Islet of Langerhans (tissue), 1 donor: ENCODE measurements around the gene CCDC87.
A peak's percentile ranks its signal among the peaks of the same experiment; 100 is the strongest.
"Not testable (repeated sequence)": the region's sequence is repeated elsewhere in the genome, so short reads cannot be mapped to it uniquely, and the experiment has no call there.

ENCODE experiments used
- FAIRE-seq: peaks from one replicate; lab custom pipeline; 2011; peaks lifted over from hg19 to GRCh38; lab: Jason Lieb, UNC

CCDC87 gene

DNA sequence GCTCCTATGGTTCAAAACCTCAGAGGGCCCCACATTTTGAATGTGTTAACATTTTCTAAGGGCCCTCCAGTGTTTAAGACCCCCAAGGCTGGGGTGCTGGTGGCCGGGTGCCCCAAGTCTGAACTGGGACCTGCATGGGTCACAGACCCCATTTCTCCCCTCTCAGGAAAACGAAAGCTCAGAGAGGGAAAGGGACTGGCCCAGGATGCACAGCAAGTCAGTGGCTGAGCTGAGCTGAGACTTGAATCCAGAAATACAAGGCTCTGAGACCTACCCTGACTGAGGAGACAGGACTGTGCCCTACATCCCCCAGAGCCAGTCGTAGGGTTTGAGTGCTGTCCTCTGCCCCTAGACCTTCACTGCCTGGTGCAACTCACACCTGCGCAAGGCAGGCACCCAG, 42.0 kb downstream of the CCDC87 start:
- no peak for FAIRE-seq

DNA sequence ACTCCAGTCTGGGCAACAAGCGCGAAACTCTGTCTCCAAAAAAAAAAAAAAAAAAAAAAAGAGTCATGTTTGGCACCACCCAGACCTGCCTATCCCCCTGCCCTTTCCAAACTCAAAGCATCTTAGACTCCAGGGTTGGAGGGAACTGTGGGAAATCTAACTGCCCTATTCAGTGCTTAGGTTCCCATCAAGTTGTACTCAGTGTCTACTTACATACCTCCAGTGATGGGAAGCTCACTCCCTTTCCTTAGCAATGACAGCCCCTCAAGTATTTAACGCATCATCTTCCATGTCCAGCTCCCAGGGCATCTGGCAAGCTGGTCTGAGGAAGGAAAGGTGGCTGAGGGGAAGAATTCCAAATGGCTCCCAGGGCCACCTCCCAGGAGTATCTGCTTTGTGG, 43.2 kb downstream of the CCDC87 start:
- no peak for FAIRE-seq

DNA sequence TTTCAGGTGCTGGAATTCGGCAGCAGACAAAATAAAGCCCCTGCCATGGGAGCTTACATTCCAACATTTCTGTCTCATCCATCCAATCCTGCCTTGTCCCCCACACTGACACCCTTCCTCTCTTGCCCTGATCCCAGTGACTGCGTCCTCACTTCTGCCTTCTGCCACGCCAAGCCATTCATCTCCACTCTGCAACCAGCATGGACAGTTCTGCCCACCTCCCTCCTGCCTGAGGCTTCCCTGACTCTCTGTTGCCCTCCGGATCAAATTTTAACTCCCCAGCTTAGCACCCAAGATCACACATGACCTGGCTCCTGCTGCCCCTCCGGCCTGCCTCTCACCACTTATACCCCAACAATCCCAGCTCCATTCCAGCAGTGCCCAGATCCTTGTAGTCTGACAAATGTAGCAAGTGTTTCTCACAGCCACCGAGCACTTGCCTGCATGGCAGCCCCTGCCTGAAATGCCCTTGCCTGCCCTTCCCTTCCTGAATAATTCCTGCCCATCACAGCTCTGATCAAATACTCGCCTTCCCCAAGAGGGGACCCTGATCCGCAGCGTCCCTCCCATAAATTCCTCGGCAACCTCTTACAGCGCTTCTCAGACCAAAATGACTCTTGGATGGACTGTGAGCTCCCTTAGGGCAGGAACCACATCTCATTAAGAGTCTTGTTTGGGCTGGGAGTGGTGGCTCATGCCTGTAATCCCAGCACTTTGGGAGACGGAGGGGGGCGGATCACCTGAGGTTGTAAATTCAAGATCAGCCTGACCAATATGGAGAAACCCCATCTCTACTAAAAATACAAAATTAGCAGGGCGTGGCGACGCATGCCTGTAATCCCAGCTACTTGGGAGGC, 43.9 kb downstream of the CCDC87 start:
- no peak for FAIRE-seq

DNA sequence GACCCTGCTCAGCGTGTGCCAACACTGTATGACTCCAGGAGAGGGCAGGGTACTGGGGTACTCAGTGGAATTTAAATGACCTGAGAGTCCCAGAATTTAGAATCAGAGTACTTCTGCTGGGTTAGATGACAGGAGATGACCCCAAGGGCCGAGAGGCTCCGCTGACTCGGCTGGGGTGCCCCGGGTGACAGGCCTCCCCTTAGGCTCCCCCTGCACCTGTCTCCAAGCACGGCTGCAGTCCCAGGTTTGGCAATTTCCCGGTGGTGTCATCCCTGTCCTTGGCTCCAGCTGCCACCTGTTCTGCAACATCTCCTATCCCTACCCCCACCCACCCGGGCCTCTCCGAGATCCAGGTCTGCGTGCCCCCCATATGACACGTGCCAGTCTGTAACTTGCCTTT, 44.8 kb downstream of the CCDC87 start:
- no peak for FAIRE-seq

DNA sequence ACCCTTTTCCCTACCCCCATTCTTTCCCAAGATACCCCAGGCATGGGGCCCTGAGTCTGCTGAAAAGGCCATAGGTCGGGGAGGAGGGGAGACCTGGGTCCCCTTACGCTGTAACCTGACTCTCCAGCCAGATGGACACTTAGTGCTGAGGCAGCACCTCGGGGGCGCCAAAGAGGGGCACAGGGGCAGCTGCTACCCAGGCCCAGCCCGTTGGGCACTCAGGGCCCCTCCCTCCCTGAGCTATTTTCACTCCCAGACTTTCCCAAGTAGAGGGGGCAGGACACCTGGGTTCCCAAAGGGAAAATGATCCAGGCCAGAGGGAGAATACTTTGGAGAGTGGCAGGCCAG, 45.2 kb downstream of the CCDC87 start:
- no peak for FAIRE-seq

DNA sequence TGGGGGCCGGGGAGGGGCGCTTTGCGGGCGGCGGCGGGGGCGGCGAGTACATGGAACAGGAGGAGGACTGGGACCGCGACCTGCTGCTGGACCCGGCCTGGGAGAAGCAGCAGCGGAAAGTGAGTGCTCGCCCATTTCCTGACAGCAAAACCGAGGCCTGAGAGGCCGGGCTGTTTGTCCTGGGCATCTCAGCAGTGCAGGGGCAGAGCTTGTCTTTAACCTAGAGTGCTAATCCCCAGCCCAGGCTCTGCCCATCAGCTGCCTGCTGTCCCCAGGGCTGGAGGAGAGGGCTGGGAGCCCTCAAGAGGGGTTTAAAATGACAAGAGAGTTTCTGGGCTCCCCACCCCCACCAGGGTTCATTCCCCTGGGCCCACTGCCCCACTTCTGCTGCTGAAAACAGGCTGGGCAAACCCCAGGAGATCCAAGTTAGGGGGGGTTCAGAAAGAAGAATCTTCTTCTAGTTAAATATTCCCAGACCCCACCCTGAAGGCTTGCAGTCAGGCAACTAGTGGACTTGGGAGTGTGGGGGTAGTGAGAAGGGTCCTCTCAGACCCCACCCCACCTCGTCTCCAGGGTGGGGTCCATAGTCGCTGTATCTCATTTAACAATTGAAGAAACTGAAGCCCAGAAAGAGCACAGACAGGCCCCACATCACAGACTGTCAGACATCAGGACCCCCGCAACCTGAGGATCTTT, 45.7 kb downstream of the CCDC87 start:
- FAIRE-seq, result no peak

DNA sequence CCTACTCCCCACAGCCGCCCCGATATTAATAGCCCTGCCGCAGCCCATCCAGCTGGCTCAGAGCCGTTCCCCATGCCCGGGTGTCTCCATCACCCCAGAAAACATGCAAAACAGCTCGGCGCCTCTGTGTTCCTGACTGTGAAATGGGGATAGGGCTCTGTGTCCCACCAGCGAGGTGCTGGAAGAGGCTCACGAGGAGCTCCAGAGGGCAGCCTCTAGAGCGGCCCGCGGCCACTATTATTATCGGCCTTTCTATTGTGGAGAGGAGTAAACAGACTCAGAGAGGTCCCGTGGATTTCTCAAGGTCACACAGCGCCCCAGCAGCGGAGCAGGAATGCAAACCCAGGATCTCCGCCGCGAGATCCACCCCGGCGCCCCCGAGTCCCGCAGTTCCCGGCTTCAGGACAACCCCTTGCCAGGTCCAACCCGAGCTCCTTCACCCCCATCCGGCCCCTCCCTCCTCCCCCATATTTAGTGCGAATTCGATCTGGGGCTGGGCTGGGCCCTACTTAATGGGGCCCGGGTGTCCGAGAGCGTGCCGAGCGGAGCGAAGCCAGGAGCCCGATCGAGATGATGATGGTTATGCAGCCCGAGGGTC, 46.4 kb downstream of the CCDC87 start, which contains the start of gene ACTN3:
ACTN3 (plus strand) TSS at position 536 of the 598 bp plus-strand sequence; CDS start at position 571, 35 bp downstream.
- no peak for FAIRE-seq

DNA sequence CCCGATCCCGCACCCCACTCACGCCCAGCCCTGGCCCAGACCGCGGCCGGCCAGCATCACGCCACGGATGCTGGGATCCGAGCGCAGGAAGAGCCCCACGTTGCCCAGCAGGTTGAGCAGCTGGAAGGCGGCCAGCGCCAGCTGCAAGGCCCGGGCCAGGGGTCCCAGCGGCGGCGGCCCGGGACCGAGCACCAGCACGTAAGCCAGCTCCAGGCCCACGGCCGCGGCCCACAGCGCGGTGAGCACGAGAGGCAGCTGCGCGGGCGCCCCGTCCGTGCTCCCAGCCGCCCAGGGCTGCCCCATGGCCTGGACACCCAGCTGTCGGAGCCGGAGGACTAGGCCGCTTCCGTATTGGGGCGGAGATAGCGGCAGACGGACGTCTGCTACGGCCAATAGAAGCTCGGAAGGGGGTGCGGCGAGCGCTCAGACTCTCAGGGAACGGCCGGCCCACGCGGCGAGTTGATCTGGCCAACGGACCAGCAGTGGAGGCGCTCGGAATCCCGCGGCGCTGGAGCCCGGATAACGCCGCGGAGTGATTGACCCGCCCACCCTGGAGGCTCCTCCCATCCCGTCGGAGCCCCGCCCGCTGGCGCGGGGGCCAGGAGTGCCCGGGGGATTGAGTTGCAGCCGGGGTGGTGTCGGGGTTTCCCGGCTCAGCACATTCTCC, 47.0 kb downstream of the CCDC87 start, which contains the start of gene ZDHHC24:
ZDHHC24 (minus strand) TSS at position 348 of the 667 bp plus-strand sequence; CDS start at position 303, 45 bp downstream.
- peak; percentile 81 for FAIRE-seq

DNA sequence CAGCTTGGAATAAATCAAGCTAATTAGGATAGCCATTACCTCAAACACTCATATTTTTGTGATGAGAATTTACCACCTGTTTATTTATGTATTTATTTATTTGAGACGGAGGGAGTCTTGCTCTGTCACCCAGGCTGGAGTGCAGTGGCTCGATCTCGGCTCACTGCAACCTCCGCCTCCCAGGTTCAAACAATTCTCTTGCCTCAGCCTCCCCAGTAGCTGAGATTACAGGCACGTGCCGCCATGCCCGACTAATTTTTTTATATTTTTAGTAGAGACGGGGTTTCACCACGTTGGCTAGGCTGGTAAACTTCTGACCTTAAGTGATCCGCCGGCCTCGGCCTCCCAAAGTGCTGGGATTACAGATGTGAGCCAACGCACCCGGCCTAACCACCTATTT, 47.9 kb downstream of the CCDC87 start:
- not testable (repeated sequence) for FAIRE-seq

DNA sequence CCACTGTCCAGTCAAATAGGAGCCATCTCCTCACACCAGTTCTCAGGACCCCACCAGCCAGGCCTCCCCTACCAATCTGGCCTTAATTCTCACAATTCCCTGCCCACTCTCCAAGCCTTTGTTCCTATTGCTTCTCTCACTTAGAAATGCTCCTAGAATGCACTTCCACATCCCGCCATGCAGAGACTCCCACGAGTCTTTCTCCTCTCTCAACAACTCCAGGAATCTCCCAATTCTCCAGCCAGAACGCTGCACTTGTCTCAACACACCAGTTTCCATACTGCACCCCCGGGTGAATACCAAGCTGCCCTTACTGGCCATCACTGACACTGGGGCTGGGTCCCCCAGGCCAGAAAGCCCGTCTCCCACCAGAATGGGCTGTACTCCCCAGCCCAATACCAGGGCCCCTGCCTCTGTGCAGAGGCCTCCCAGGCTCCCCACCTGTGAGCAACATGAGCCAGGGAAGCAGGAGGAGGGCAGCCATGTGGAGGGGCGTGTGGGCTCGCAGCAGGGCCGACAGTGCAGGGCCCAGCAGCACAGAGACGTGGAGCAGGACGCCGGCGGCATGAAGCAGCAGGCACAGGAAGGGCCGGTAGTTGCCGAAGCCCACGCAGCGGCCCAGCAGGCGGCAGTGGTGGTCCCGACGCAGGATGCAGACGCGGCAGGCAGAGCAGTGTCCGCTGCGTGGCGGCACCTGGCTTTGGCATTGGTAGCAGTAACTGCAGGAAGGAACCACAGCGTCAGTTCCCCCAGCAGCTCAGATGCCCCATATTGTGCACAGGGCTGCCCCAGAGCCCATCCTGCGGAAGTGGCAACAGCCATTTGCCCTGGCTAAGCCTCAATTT, 49.4 kb downstream of the CCDC87 start:
- no peak for FAIRE-seq

DNA sequence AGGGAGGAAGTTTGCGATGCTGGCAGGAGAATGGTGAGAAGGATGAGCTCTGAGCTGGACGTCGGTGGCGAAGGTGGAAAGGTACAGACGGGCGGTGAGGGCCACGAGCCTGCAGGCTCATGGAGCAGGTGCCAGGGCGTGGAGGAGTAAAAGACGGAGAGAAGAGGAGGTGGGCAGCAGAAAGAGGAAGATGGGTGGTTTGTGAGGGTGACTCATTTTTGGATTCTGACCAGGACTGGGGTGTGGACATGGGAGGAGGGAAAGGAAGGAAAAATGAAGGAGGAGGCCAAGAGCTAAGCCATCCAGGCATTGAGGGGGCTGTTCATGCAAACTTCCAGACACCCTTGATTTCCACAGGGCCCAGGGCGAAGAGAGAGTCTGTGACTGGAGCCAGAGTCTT, 50.5 kb downstream of the CCDC87 start:
- FAIRE-seq, result no peak

DNA sequence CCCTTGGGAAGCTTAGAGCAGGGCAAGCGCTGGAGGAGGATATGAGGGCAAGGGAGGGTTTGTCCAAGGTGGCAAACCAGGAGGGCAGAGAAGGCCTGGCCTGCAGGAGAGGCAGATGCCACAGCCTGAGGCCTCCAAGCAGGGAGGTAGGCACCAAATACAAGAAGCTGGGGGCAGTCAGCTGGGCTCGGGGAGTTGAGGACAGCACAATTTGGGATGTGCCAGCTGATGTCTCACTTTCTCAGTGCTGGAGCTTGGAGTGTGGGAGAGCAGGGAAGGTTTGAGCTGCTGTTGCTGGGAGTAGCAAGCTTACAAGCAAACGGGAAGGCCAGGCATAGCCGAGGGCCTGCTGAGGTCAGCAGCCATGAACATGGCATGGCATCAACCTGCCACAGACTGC, 51.0 kb downstream of the CCDC87 start:
- no peak for FAIRE-seq

DNA sequence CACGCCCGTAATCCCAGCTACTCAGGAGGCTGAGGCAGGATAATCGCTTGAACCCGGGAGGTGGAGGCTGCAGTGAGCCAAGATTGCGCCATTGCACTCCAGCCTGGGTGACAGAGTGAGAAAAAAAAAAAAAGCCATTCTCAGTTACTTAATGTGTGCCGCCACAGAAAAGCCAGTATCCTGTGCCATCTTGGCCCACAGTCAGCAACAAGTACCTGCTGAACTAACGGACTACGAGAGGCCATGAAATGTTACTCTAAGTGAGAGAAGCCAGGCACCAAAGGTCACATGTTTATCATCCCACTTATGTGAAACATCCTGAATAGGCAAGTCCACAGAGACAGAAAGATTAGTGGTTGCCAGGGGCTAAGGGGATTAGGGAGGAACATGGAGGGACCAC, 52.3 kb downstream of the CCDC87 start:
- not testable (repeated sequence) for FAIRE-seq
